ENCODE data around the gene ZNF391.
"Not testable (repeated sequence)": the region's sequence is repeated elsewhere in the genome, so short reads cannot be mapped to it uniquely, and the experiment has no call there.

The ZNF391 gene

DNA sequence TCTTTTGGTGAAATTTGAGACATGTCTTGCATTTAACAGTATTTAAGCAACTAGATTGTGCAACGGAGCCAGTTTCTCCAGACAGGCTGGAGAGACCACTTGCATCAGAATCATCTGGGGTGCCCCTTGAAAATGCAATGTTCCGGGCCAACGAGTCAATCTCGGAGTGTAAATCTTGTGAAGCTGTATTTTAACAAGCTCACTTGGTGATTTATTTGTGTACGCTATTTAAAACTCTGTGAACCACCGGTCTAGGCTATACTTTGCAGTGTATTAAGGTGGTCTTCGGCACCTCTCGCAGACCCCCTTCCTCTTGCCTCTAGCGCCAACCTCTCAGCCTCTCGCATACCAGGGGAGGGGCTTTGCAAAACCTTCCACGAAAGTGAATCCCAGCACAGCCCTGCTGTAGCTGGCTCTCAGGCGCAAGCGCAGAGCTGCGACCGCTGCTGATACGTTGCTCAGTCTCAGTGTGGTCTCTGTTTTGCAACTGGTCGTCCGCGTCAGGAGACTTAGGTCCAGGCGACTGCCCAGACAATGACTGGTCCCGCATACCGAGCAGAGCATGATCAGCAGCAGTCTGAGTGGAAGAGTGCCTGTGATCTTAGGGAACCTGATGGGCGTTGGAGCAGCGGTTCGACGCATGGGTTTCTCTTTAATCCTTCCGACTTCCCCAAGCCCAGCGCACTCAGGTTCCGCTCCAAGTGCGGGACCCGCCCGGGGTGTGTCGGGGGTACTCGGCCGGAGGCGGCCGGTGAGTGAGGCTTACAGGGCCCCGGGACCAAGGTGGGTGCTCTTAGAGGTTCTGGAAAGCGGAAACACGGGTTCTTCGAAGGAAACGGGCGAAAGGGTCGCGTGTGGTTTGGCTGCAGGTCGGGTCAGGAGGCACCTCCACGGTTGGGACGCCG lies at the start of gene ZNF391:
TSS of gene ZNF391 (plus strand) at position 467 of the 905 bp plus-strand sequence. CDS start 11,612 bp downstream, outside the sequence.
- peaks cover 9% of the 10 kb centered on the region for H3K4me1 Mint-ChIP-seq (ENCODE audit: low read depth)
- peak within 1 kb of the TSS; percentile 82 for H3K27ac Mint-ChIP-seq
- peaks cover 10% of the 10 kb centered on the region for H3K9me3 Mint-ChIP-seq
- H3K27me3 Mint-ChIP-seq (ENCODE audit: low read depth), result peaks cover 5% of the 10 kb centered on the region
- peak; percentile 65 for DNase-seq (ENCODE audit: low spot score)
- peak within 1 kb of the TSS; percentile 94 for H3K4me3 Mint-ChIP-seq
- H3K36me3 Mint-ChIP-seq (ENCODE audit: low read depth), result no peaks in the 10 kb centered on the region

DNA sequence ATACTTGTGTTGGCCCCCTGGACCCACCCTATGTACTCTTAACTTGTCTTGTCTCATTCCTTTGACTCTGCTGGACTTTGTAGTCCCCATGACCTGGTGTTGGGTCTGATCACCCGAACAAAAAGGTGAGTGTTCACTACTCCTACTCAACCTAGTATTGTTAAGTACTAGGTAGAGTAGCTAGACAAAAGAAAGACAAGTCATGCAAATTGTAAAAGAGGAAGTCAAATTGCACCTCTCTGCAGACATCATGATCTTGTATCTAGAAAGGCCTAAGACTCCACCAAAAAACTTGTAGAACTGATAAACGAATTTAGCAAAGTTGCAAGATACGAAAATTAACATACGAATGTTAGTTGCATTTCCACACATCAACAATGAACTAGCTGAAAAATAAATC lies 35.7 kb upstream of the ZNF391 start:
- H3K36me3 Mint-ChIP-seq (ENCODE audit: low read depth), result no peaks in the 10 kb centered on the region
- H3K9me3 Mint-ChIP-seq, result peaks cover 26% of the 10 kb centered on the region
- H3K4me1 Mint-ChIP-seq (ENCODE audit: low read depth), result no peaks in the 10 kb centered on the region
- no peak overlapping the region for H3K4me3 Mint-ChIP-seq
- H3K27ac Mint-ChIP-seq, result no peak overlapping the region
- DNase-seq (ENCODE audit: low spot score), result no peak
- H3K27me3 Mint-ChIP-seq (ENCODE audit: low read depth), result no peaks in the 10 kb centered on the region

DNA sequence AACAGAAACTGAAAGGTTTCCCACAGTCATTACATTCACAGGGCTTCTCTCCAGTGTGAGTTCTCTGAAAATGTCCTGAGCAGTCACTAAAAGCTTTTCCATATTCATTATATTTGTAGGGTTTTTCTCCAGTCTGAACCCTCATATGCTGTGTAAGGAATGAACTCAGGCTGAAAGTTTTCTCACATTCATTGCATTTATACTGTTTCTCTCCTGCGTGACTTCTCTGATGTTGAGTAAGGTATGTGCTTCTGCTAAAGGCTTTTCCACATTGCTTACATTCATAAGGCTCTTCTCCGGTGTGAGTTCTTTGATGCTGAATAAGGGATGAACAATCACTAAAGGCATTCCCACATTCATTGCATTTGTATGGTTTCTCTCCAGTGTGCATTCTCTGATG lies 29.8 kb upstream of the ZNF391 start:
- DNase-seq (ENCODE audit: low spot score), result no peak
- Mint-ChIP-seq H3K27me3 (ENCODE audit: low read depth) (no peaks in the 10 kb centered on the region), H3K4me1 (ENCODE audit: low read depth) (no peaks in the 10 kb centered on the region), H3K9me3 (peaks cover 52% of the 10 kb centered on the region), H3K4me3 (no peak overlapping the region), H3K27ac (no peak overlapping the region), H3K36me3 (ENCODE audit: low read depth) (no peaks in the 10 kb centered on the region)

GRCh38 chr6:27359231-27359630 lies 29.3 kb upstream of the ZNF391 start:
- H3K4me3 Mint-ChIP-seq, result no peak overlapping the region
- H3K27ac Mint-ChIP-seq, result no peak overlapping the region
- H3K9me3 Mint-ChIP-seq, result peaks cover 52% of the 10 kb centered on the region
- H3K36me3 Mint-ChIP-seq (ENCODE audit: low read depth), result no peaks in the 10 kb centered on the region
- no peaks in the 10 kb centered on the region for H3K27me3 Mint-ChIP-seq (ENCODE audit: low read depth)
- no peak for DNase-seq (ENCODE audit: low spot score)
- H3K4me1 Mint-ChIP-seq (ENCODE audit: low read depth), result no peaks in the 10 kb centered on the region

DNA sequence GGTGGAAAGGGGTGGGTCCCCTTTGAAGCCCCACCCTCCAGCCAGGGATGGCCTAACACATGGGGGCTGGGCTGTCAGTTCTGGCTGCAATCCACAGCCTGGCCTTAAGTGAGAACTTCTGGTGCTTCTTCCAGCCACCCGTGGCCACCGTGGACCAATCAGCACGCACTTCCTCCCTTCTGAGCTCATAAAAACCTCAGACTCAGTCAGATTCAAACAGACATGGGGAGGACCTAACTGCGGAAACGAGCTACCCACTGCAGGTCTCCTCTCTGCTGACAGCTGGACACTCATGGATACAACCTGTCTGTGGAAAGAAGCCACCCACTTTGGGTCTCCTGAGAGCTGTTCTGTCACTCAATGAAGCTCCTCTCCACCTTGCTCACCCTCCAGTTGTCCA lies 20.4 kb upstream of the ZNF391 start:
- Mint-ChIP-seq H3K4me3 (no peak overlapping the region), H3K27ac (no peak overlapping the region), H3K9me3 (peaks cover 32% of the 10 kb centered on the region), H3K36me3 (ENCODE audit: low read depth) (peaks cover 3% of the 10 kb centered on the region), H3K4me1 (ENCODE audit: low read depth) (no peaks in the 10 kb centered on the region), H3K27me3 (ENCODE audit: low read depth) (no peaks in the 10 kb centered on the region)
- DNase-seq (ENCODE audit: low spot score), result no peak

GRCh38 chr6:27370391-27370790 lies 18.2 kb upstream of the ZNF391 start:
- Mint-ChIP-seq H3K27ac (no peak overlapping the region), H3K36me3 (ENCODE audit: low read depth) (peaks cover 3% of the 10 kb centered on the region), H3K27me3 (ENCODE audit: low read depth) (peaks cover 10% of the 10 kb centered on the region), H3K4me1 (ENCODE audit: low read depth) (peaks cover 10% of the 10 kb centered on the region), H3K4me3 (no peak overlapping the region), H3K9me3 (peaks cover 26% of the 10 kb centered on the region)
- no peak for DNase-seq (ENCODE audit: low spot score)

GRCh38 chr6:27374824-27375612 lies 13.5 kb upstream of the ZNF391 start:
- Mint-ChIP-seq H3K4me3 (peak overlapping the region; percentile 79), H3K27ac (no peak overlapping the region), H3K36me3 (ENCODE audit: low read depth) (no peaks in the 10 kb centered on the region), H3K9me3 (peaks cover 15% of the 10 kb centered on the region), H3K4me1 (ENCODE audit: low read depth) (peaks cover 14% of the 10 kb centered on the region), H3K27me3 (ENCODE audit: low read depth) (peaks cover 10% of the 10 kb centered on the region)
- peak; percentile 49 for DNase-seq (ENCODE audit: low spot score)

DNA sequence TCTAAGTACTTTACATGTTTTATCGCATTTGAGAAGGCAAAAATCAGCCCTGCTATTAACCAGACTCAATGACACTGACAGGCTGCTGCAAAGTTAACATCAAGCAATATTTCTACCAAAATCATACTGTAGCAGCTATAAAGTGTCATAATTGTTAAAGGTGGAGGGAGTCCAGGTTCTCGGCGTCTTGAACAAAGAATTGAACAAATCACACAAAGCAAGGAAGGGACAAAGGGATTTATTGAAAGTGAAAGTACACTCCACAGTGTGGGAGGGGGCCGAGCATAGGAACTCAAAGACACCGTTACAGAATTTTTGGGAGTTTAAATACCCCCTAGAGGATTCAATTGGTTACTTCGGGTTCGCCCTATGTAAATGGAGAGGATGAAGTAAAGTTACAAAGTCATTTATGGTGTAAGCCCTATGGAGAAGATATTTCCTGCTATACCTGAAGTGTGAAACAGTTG lies 12.9 kb upstream of the ZNF391 start:
- no peaks in the 10 kb centered on the region for H3K36me3 Mint-ChIP-seq (ENCODE audit: low read depth)
- peaks cover 10% of the 10 kb centered on the region for H3K27me3 Mint-ChIP-seq (ENCODE audit: low read depth)
- H3K9me3 Mint-ChIP-seq, result peaks cover 15% of the 10 kb centered on the region
- H3K4me1 Mint-ChIP-seq (ENCODE audit: low read depth), result peaks cover 14% of the 10 kb centered on the region
- no peak for DNase-seq (ENCODE audit: low spot score)
- peak overlapping the region; percentile 49 for H3K4me3 Mint-ChIP-seq
- no peak overlapping the region for H3K27ac Mint-ChIP-seq

GRCh38 chr6:27378406-27378805 lies 10.2 kb upstream of the ZNF391 start:
- not testable (repeated sequence) for DNase-seq (ENCODE audit: low spot score); H3K4me3 Mint-ChIP-seq; H3K27ac Mint-ChIP-seq; H3K36me3 Mint-ChIP-seq (ENCODE audit: low read depth)
- Mint-ChIP-seq H3K9me3 (peaks cover 22% of the 10 kb centered on the region), H3K4me1 (ENCODE audit: low read depth) (peaks cover 14% of the 10 kb centered on the region), H3K27me3 (ENCODE audit: low read depth) (peaks cover 10% of the 10 kb centered on the region)

GRCh38 chr6:27381001-27381400 lies 7.6 kb upstream of the ZNF391 start:
- not testable (repeated sequence) for DNase-seq (ENCODE audit: low spot score); H3K4me1 Mint-ChIP-seq (ENCODE audit: low read depth); H3K4me3 Mint-ChIP-seq; H3K27me3 Mint-ChIP-seq (ENCODE audit: low read depth); H3K36me3 Mint-ChIP-seq (ENCODE audit: low read depth); H3K27ac Mint-ChIP-seq
- H3K9me3 Mint-ChIP-seq, result peaks cover 20% of the 10 kb centered on the region

- DNase-seq (ENCODE audit: low spot score), result no peak
- H3K36me3 Mint-ChIP-seq (ENCODE audit: low read depth), result peaks cover 1% of the 10 kb centered on the region
- no peak overlapping the region for H3K27ac Mint-ChIP-seq
- H3K9me3 Mint-ChIP-seq, result peaks cover 18% of the 10 kb centered on the region
- H3K27me3 Mint-ChIP-seq (ENCODE audit: low read depth), result peaks cover 5% of the 10 kb centered on the region
- no peak overlapping the region for H3K4me3 Mint-ChIP-seq
- H3K4me1 Mint-ChIP-seq (ENCODE audit: low read depth), result peaks cover 2% of the 10 kb centered on the region
Measured at GRCh38 chr6:27383011-27383410, 5.5 kb upstream of the ZNF391 start.

DNA sequence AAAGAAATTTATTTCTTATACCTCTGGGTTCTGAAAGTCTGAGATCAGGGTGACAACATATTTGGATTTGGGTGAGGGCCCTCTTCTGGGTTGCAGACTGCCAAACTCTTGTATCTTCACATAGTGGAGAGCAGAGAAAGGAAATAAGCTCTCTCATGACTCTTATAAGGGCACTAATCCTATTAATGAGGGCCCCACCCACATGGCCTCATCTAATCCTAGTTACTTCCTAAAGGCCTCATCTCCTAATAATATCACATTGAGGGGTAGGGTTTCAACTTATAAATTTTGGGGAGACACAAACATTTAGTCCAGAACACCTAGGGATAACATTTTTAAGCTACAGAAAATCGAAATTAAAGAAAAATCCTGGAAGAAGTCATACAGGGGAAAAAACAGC lies 5.1 kb upstream of the ZNF391 start:
- Mint-ChIP-seq H3K36me3 (ENCODE audit: low read depth) (peaks cover 1% of the 10 kb centered on the region), H3K9me3 (peaks cover 18% of the 10 kb centered on the region), H3K27me3 (ENCODE audit: low read depth) (peaks cover 5% of the 10 kb centered on the region), H3K4me1 (ENCODE audit: low read depth) (peaks cover 5% of the 10 kb centered on the region), H3K4me3 (no peak overlapping the region), H3K27ac (no peak overlapping the region)
- DNase-seq (ENCODE audit: low spot score), result no peak

DNA sequence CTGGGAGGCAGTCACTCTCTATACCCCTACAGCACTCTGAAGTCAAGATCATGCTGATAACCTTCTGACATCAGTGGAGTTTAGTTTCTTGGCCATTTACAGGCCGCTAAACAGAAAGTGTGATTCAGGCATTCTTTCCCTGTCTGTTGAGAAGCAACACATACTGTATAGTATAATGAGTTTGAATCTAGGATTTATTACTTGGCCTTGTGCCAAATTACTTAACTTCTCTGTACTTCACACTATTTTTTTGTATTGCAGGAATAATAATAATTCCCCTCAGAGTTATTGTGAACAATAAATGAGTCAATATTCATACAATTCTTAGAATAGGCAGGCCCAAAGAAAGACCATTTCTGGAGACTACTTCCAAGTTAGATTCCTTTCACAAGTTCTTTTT lies 4.1 kb downstream of the ZNF391 start:
- peaks cover 2% of the 10 kb centered on the region for H3K27me3 Mint-ChIP-seq (ENCODE audit: low read depth)
- DNase-seq (ENCODE audit: low spot score), result no peak
- no peak overlapping the region for H3K27ac Mint-ChIP-seq
- H3K9me3 Mint-ChIP-seq, result peaks cover 20% of the 10 kb centered on the region
- H3K4me1 Mint-ChIP-seq (ENCODE audit: low read depth), result peaks cover 9% of the 10 kb centered on the region
- no peak overlapping the region for H3K4me3 Mint-ChIP-seq
- H3K36me3 Mint-ChIP-seq (ENCODE audit: low read depth), result no peaks in the 10 kb centered on the region

GRCh38 chr6:27394073-27394472 lies 5.5 kb downstream of the ZNF391 start:
- H3K9me3 Mint-ChIP-seq, result peaks cover 28% of the 10 kb centered on the region
- H3K27ac Mint-ChIP-seq, result no peak overlapping the region
- H3K27me3 Mint-ChIP-seq (ENCODE audit: low read depth), result no peaks in the 10 kb centered on the region
- peaks cover 1% of the 10 kb centered on the region for H3K4me1 Mint-ChIP-seq (ENCODE audit: low read depth)
- H3K4me3 Mint-ChIP-seq, result no peak overlapping the region
- DNase-seq (ENCODE audit: low spot score), result no peak
- H3K36me3 Mint-ChIP-seq (ENCODE audit: low read depth), result no peaks in the 10 kb centered on the region
